Heart left ventricle (tissue), 16 donors: ENCODE results near the gene ATRNL1. TPM values are rescaled to one million over a fixed set of nuclear protein-coding genes. Genes with fewer than 3 reads are reported as not detected.

Experiments
- ATAC-seq, 4 donors: fragments of 200-7000 bp; cut with Tn5 transposase; one replicate each; pipeline ENCODE4 v1.9.1; 2020 to 2022; ENCODE audit warnings: moderate library complexity in 4 of 4, mild to moderate bottlenecking in 3 of 4, moderate number of reproducible peaks in 1 of 4
- DNase-seq, 5 donors: peaks; one replicate each; pipeline ENCODE4 v3.0.0-alpha.2; 2020
- H3K27ac ChIP-seq, 12 donors: fragments of 200-600 bp; sonication (generic) in 4 of 12; one replicate each; pipeline versions ENCODE4 v1.5.0 to v1.8.0; 2016 to 2022; ENCODE audit warnings: mild to moderate bottlenecking in 2 of 12
- H3K27me3 ChIP-seq, 9 donors: fragments of 200-600 bp; sonication (generic) in 2 of 9; one replicate each; pipeline versions ENCODE4 v1.5.1 to v1.8.0; 2016 to 2022; ENCODE audit warnings: mild to moderate bottlenecking in 3 of 9
- H3K36me3 ChIP-seq, 9 donors: fragments of 200-600 bp; sonication (generic) in 2 of 9; one replicate each; pipeline versions ENCODE4 v1.5.0 to v1.8.0; 2018 to 2022; ENCODE audit warnings: mild to moderate bottlenecking in 2 of 9
- H3K4me1 ChIP-seq, 12 donors: fragments of 200-600 bp; sonication (generic) in 4 of 12; one replicate each; pipeline versions ENCODE4 v1.5.0 to v1.8.0; 2016 to 2022; ENCODE audit warnings: mild to moderate bottlenecking in 3 of 12
- H3K4me3 ChIP-seq, 12 donors: fragments of 200-600 bp; sonication (generic) in 4 of 12; one replicate each; pipeline versions ENCODE4 v1.5.0 to v1.8.0; 2017 to 2022; ENCODE audit warnings: mild to moderate bottlenecking in 9 of 12, moderate library complexity in 4 of 12
- H3K9me3 ChIP-seq, 12 donors: fragments of 200-600 bp; sonication (generic) in 4 of 12; one replicate each; pipeline versions ENCODE4 v1.5.0 to v1.8.0; 2016 to 2022; ENCODE audit warnings: mild to moderate bottlenecking in 1 of 12
- CTCF ChIP-seq, 12 donors: fragments of 200-600 bp; sonication (generic) in 4 of 12; IDR thresholded peaks; one replicate each; pipeline versions ENCODE4 v1.5.0 to v1.8.0; 2018 to 2022; ENCODE audit warnings: antibody characterized with exemption in 12 of 12, mild to moderate bottlenecking in 5 of 12
- POLR2A ChIP-seq, 2 donors: fragments of 450-650 bp; IDR thresholded peaks; one replicate each; pipeline ENCODE4 v1.6.1; 2017; ENCODE audit warnings: antibody characterized with exemption in 2 of 2, mild to moderate bottlenecking in 2 of 2, moderate library complexity in 2 of 2
- WGBS, 4 donors: extraction: QIAGEN DNeasy Blood & Tissue Kit in 2 of 4; methylation state at CpG; one replicate each; pipeline versions ENCODE4 v1.1.5 to v1.1.7; 2013 to 2018; 5-methylcytosine and 5-hydroxymethylcytosine counted together
- intact Hi-C, 10 donors: fragments of 100-400 bp; cut with DNase I; formaldehyde crosslinking; loops; one replicate each; pipeline versions ENCODE4 v1.11.1 to v1.14.2; 2022
- polyA plus RNA-seq, 2 donors: library from polyadenylated mRNA; stranded (reverse); fragments of 200-250 nt; gene quantifications; one replicate each; pipeline ENCODE4 v1.2.3, GENCODE V29; 2013
- total RNA-seq, 9 donors: library from RNA; depleted of rRNA in 2 of 9; stranded (reverse); fragments of >200 nt in 2 of 9; fragmentation: NEBNext Ultra II Directional in 3 of 9; extraction: Animal tissue kit (Norgen Biotek cat#: 25700) in 3 of 9; gene quantifications; one replicate each; pipeline versions ENCODE4 v1.1.0 to v1.2.4, GENCODE V29; 2016 to 2023
- donor health status: ischemic (EF 13 %, LVEDD 7.1; RV severe dilation, severe dysfunction).
- donor health status: healthy with polysubstance abuse.
- donor health status: DM: no; HTN: yes; CAD: no.
- donor health status: DM: no; HTN: no; CAD: no.
- donor health status: ischemic (EF 25% LVEDD 6.9; RV normal size, moderate dysfunction).
- donor health status: ischemic (EF 25% LVEDD 5.7; RV mildly dilated, moderate dysfunction).
- donor health status: healthy.
- donor health status: DM: yes; HTN: yes; CAD: no.
- donor health status: ischemic (EF 35%, LVEDD 5.7; RV mildly dilated, moderate dysfunction).
- donor health status: nonischemic (EF 11% LVEDD 7.7; RV severe dilation, severe dysfunction).
- donor health status: DM: yes; HTN: yes; CAD: no.
- donor health status: PGD.
- donor health status: ischemic (EF 29% LVEDD 5.4; RV normal size, mild dysfunction).
- donor health status: nonischemic (EF 23%, LVEDD 6.1; RV moderate dilation, normal function).

Gene ATRNL1
- total and polyA plus RNA-seq, 11 donors, result 0.13 to 28.5 (median 3.0) TPM

GRCh38 chr10:115875172-115875571, 782.0 kb downstream of the ATRNL1 start:
- Histone ChIP-seq H3K4me3 (no peak overlapping the region), H3K27ac (no peak overlapping the region), H3K36me3 (no peaks in the 10 kb centered on the region), H3K9me3 (no peaks in the 10 kb centered on the region), H3K4me1 (no peaks in the 10 kb centered on the region), H3K27me3 (peaks cover 0 to 3% (median 0%) of the 10 kb centered on the region in 9 donors)
- no peak for ATAC-seq
- DNase-seq, result no peak
- intact Hi-C loops, result no loop called here
- WGBS, 4 donors, result 82 to 88% (median 83%) methylated on average over 2 of the region's 2 CpGs
- no peak for TF ChIP-seq CTCF (IDR thresholded peaks at IDR 0.05)
- no peak for TF ChIP-seq POLR2A (IDR thresholded peaks at IDR 0.05)

- peaks cover 0 to 3% (median 0%) of the 10 kb centered on the region in 9 donors for H3K27me3 ChIP-seq
- no peaks in the 10 kb centered on the region for H3K4me1 ChIP-seq
- DNase-seq, result no peak
- intact Hi-C loops, result no loop called here
- H3K36me3 ChIP-seq, result no peaks in the 10 kb centered on the region
- WGBS, 4 donors, result 55 to 62% (median 59%) methylated on average over 6 of the region's 6 CpGs
- H3K27ac ChIP-seq, result no peak overlapping the region
- no peak overlapping the region for H3K4me3 ChIP-seq
- ATAC-seq, result no peak
- no peak for TF ChIP-seq CTCF (IDR thresholded peaks at IDR 0.05)
- TF ChIP-seq POLR2A (IDR thresholded peaks at IDR 0.05), result no peak
- no peaks in the 10 kb centered on the region for H3K9me3 ChIP-seq
These were observed 786.4 kb downstream of the ATRNL1 start for GRCh38 chr10:115879372-115880089.

- TF ChIP-seq CTCF (IDR thresholded peaks at IDR 0.05) (no peak), POLR2A (IDR thresholded peaks at IDR 0.05) (no peak)
- H3K27me3 ChIP-seq, result no peaks in the 10 kb centered on the region
- ATAC-seq (no peak), DNase-seq (no peak)
- 77 to 93% (median 79%) methylated on average over 4 of the region's 4 CpGs for WGBS, 4 donors
- no peak overlapping the region for H3K4me3 ChIP-seq
- intact Hi-C loops, result no loop called here
- no peaks in the 10 kb centered on the region for H3K36me3 ChIP-seq
- H3K9me3 ChIP-seq, result no peaks in the 10 kb centered on the region
- no peak overlapping the region for H3K27ac ChIP-seq
- no peaks in the 10 kb centered on the region for H3K4me1 ChIP-seq
These were observed 788.9 kb downstream of the ATRNL1 start for GRCh38 chr10:115882021-115882420.

- WGBS, 4 donors, result 86 to 98% (median 93%) methylated on average over 1 of the region's 1 CpG
- H3K27ac ChIP-seq, result no peak overlapping the region
- DNase-seq, result no peak
- H3K9me3 ChIP-seq, result no peaks in the 10 kb centered on the region
- H3K27me3 ChIP-seq, result no peaks in the 10 kb centered on the region
- intact Hi-C loops, result no loop called here
- no peak for ATAC-seq
- no peak overlapping the region for H3K4me3 ChIP-seq
- H3K36me3 ChIP-seq, result no peaks in the 10 kb centered on the region
- TF ChIP-seq POLR2A (IDR thresholded peaks at IDR 0.05), result no peak
- TF ChIP-seq CTCF (IDR thresholded peaks at IDR 0.05), result no peak
- H3K4me1 ChIP-seq, result no peaks in the 10 kb centered on the region
These were observed 790.2 kb downstream of the ATRNL1 start for GRCh38 chr10:115883372-115883771.
